HAP-1 (cell line): Measurements from ENCODE around the gene CA9.

Experiments
- DNase-seq, 2 experiments: peaks; one replicate each; pipeline ENCODE4 v3.0.0-alpha.2; 2016 to 2020; ENCODE audit warnings: low spot score in 2 of 2
- H3K27me3 ChIP-seq: fragments of 250-450 bp; sonication (Bioruptor Pico); 2 replicates; pipeline ENCODE4 v1.5.1; 2020; ENCODE audit warnings: low read depth, mild to moderate bottlenecking, moderate library complexity
- H3K36me3 ChIP-seq: fragments of 250-450 bp; sonication (Bioruptor Pico); replicated peaks from 2 replicates; pipeline ENCODE4 v1.5.1; 2020; ENCODE audit warnings: mild to moderate bottlenecking
- H3K4me1 ChIP-seq: fragments of 250-450 bp; sonication (Bioruptor Pico); 2 replicates; pipeline ENCODE4 v1.5.1; 2020; ENCODE audit warnings: mild to moderate bottlenecking
- H3K4me3 ChIP-seq: fragments of 250-450 bp; sonication (Bioruptor Pico); 2 replicates; pipeline ENCODE4 v1.5.1; 2020; ENCODE audit warnings: mild to moderate bottlenecking, moderate library complexity
- H3K9me3 ChIP-seq: fragments of 250-450 bp; sonication (Bioruptor Pico); 2 replicates; pipeline ENCODE4 v1.5.1; 2020; ENCODE audit warnings: mild to moderate bottlenecking, moderate library complexity
- in situ Hi-C: fragments of 300-500 bp; cut with MboI; formaldehyde crosslinking; loops from 3 replicates; pipeline ENCODE4 v1.14.3; 2020; ENCODE audit warnings: low sequenced_read_pairs, inconsistent platforms, mixed read lengths

CA9 gene

DNA sequence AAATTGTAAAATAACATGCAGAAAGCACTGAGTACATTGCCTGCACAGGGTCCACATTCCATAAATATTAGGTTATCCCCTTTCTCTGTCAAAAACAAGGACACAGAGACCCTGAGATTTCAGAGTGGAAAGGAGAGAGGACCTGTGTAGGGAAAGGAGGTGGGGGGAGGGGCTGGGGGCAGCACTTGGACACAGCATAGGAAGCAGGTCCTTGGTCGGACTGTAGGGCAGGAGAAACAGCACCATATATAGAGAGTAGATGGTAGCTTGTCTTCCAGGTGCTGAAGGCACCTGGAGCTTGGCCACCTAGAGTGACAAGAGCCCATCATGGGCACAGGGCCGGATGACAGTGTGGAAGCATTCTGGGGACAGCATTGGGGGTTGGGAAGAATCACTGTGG, 13.6 kb downstream of the CA9 start:
- H3K9me3 ChIP-seq, result no peaks in the 10 kb centered on the region
- in situ Hi-C loops, result no loop called here

DNA sequence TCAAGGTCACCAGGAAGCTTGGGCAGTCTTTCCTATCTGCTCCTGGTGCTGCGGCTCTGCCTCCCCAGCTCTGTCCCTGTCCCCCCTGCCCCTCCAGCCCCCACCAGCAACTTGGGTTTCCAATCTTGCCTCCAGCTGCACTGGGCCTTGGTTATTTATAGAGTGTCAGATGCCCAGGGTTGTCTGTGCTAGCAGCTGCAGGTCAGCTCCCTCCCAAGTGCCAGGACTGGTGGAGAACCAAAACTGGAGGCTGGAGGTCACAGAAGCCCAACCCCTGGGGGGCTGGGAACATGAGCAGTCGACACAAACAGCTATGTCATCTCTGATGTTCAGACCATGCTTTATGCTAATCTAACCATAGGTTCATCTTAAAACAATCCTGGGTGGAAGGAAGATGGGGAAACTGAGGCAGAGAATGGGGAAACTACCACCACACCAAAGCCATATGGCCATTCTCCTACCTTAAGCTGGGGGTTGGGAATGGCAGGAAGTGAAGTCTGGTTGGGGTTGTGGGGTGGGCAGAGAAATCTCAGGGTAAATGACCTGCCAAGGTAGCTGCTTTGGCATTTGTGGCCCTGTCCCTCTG, 14.3 kb downstream of the CA9 start:
- no peak for DNase-seq
- H3K36me3 ChIP-seq, result no peaks in the 10 kb centered on the region; the same call in 1 of the 2 replicates
- in situ Hi-C loops, result no loop called here
- no peak overlapping the region for H3K4me3 ChIP-seq
- no peaks in the 10 kb centered on the region; the same call in 1 of the 2 replicates for H3K4me1 ChIP-seq
- no peaks in the 10 kb centered on the region for H3K9me3 ChIP-seq
- no peaks in the 10 kb centered on the region for H3K27me3 ChIP-seq

More for the DNA sequence above, 13.6 kb downstream of the CA9 start:
- no peaks in the 10 kb centered on the region; the same call in 1 of the 2 replicates for H3K4me1 ChIP-seq
- no peak overlapping the region for H3K4me3 ChIP-seq
- no peaks in the 10 kb centered on the region; the same call in 1 of the 2 replicates for H3K36me3 ChIP-seq
- H3K27me3 ChIP-seq, result no peaks in the 10 kb centered on the region
- DNase-seq, result no peak

DNA sequence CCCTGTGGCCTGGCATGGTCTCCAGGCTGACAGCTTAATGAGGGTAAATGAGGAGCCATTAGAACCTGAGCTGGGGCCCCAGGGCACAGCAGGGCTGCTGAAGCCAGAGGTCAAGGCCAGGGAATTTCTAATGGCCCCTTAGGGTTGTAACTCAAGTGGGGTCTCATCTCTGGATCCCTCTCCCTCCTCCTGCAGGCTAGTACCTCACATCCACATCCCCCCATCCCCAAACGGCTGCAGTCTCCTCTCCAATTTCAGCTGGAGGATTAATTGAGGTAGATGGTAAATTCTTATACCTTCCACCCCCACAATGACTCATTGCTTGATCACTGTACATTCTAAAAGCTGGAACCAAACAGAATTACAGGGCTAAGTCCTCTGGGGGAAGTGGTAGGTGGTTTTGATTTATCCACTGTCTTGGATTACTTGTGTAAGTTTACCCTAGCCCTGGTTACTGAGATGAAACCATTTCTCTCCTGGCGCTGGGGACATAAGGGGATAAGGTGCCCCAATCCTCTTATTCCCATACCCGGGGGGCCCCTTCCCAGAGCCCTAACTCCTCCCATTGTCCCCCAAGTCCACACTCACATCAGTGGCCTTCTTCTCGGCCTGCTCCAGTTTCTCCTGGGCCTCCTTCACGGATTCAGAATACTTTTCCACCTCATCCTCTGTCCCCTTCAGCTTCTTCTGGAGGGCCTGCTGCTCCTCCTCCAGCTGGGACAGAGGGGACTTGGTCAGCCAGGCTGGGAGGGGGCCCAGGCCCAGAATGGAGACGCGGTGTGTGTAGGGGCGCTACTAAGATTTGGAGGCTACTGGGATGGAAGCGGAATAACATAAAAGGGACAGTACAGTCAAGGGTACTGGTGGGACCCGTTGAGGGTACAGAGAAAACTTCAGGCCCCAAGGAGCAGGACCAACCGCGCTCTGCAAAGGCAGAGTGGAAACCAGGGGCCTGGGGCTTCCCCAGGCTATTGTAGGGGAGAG, 15.1 kb downstream of the CA9 start:
- Histone ChIP-seq H3K36me3 (no peaks in the 10 kb centered on the region; the same call in 1 of the 2 replicates), H3K27me3 (no peaks in the 10 kb centered on the region), H3K4me1 (no peaks in the 10 kb centered on the region; the same call in 1 of the 2 replicates), H3K4me3 (no peak overlapping the region), H3K9me3 (no peaks in the 10 kb centered on the region)
- no peak for DNase-seq
- in situ Hi-C loops, result no loop called here

DNA sequence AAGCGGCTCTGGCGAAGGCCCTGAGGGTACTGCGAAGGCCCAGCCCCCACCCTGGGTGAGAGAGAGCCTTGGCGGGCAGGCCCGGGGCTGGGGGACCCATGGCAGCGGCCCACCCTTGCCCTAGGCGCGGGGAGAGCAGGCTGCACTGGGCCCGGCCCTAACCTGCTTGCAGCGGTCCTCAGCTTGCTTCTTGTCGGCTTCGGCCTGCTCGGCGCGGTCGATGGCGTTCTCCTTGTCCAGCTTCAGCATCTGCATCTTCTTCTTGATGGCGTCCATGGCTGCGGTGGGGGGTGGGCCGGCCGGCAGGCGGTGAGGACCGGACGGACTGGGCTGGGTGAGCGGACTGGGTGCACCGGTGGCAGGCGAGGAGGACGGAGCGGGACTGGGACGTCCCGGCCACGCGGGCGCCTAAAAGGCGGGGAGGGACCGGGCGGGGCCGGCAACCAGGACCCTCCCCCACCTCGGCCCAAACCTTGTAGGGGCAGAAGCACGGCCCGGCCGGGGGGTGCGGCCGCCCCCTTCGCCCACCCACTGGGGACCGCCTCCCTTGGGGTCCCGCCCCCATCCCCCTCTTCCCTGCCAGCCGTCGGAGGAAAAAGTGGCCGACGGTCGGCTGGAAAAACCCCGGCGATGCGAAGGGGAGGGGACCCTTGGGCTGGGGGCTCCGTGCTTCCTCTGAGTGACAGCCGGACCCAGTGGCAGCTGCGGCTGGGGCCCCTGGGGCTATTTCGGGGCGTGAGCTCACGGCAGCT, 16.0 kb downstream of the CA9 start, which contains the start of gene TPM2:
TPM2 (minus strand) TSS at position 384 of the 752 bp plus-strand sequence; CDS start at position 276, 108 bp downstream.
- Histone ChIP-seq H3K4me1 (peaks cover under 1% of the 10 kb centered on the region), H3K27me3 (no peaks in the 10 kb centered on the region), H3K9me3 (no peaks in the 10 kb centered on the region), H3K4me3 (peak within 1 kb of the TSS; percentile 64), H3K36me3 (no peaks in the 10 kb centered on the region)
- DNase-seq, result no peak
- in situ Hi-C loops, result no loop called here

DNA sequence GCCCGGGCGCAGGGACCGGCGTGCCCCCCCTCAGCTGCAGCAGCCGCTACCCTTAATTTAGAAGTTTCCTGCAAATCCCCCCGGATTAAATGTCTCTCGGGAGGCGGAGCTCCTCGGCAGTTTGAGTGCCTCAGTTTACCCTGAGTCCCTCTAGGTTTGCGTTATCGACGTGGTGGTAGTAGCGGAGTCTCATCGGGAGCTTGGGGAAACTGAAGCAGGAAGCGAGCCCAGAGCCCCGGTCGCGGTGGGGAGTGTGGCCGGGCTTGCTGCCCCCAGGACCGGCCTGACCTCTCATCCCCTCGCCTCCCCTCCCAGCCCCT, 16.5 kb downstream of the CA9 start:
- H3K4me3 ChIP-seq, result peak overlapping the region; percentile 64
- no peaks in the 10 kb centered on the region for H3K27me3 ChIP-seq
- in situ Hi-C loops, result no loop called here
- H3K9me3 ChIP-seq, result no peaks in the 10 kb centered on the region
- DNase-seq, result no peak
- no peaks in the 10 kb centered on the region for H3K36me3 ChIP-seq
- H3K4me1 ChIP-seq, result peaks cover 6% of the 10 kb centered on the region

DNA sequence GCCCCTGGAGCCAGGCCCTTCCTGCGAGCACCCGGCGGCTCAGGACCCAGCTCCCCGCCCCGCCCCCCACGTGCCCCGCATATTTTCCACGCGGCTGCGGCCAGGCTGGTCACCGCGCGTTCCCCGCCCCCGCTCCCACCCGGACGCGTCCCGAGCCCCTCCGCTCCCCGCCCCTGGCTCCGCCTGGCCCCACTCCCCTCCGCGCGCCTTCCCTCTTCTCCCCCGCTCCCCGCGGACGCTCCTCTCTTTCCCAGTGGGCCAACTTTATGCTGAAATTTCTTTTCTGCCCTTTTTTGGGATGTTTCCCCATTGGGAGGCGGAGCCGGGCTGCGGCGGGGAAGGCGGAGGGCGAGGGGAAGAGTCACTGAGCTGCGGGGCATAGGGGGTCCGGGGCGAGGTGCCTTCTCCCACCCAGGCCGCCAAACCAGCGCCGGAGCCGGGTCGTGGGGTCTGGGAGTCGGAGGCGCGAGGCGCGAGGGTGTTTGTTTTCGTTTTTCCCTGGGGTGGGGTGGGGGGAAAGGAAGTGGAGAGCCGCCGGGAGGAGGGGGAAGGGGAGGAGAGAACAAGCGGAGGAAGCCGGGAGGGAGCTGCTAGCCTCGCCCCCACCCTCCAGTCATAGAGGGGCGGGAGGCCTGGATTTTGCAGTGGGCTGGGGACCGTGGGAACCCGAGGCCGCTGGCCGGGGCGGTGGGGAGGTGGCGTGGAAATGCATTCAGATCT, 17.0 kb downstream of the CA9 start:
- Histone ChIP-seq H3K9me3 (no peaks in the 10 kb centered on the region), H3K36me3 (peaks cover under 1% of the 10 kb centered on the region; the same call in 1 of the 2 replicates), H3K4me3 (peak overlapping the region; percentile 64), H3K27me3 (no peaks in the 10 kb centered on the region), H3K4me1 (peaks cover 6% of the 10 kb centered on the region)
- DNase-seq, result peak; percentile 54 to 80
- in situ Hi-C loops, result no loop called here

DNA sequence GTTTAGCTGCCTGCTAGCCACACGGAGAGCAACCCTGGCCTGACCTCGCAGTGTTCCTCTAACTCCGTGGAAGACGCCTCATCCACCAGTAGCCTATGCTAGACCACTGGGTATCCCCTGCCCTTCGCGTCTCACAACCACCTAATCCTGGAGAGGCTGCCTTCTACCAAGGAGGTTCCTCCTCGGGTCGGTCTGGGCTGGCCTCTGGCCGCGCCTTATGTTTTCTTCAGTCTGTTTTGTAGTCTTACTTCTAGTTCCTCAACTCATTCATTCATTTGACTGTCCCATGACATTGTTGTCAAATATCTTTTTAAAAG, 17.6 kb downstream of the CA9 start:
- Histone ChIP-seq H3K9me3 (no peaks in the 10 kb centered on the region), H3K27me3 (no peaks in the 10 kb centered on the region), H3K4me3 (peak overlapping the region; percentile 64), H3K36me3 (peaks cover 5% of the 10 kb centered on the region), H3K4me1 (peaks cover 6% of the 10 kb centered on the region)
- in situ Hi-C loops, result no loop called here
- no peak for DNase-seq

DNA sequence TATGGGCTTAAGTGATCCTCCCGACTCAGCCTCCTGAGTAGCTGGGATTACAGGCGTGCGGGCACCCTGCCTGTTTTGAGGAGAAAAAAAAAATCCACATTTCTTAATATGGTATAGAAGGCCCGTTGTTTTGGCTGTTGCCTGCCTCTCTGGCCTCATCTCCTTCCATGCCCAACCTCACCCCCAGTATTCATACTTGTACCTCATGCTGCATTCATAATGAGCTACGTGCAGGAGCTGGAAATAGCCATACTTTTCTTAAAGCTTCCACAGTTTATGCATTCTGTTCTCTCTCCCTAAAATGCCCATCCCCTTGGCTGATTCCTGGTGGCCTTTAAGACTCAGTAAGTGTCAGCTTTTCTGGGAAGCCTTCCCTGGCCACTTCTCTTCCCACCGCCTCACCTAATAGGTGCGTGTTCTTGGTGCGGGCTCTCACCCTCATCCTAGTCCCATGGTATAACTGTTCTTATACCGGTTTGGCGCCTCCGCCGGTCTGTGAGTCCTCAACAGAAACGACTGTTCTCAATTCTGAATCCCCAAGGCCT, 18.1 kb downstream of the CA9 start:
- in situ Hi-C loops, result no loop called here
- DNase-seq, result no peak
- Histone ChIP-seq H3K4me3 (no peak overlapping the region; the same call in 1 of the 2 replicates), H3K4me1 (peaks cover 6% of the 10 kb centered on the region), H3K27me3 (no peaks in the 10 kb centered on the region), H3K9me3 (no peaks in the 10 kb centered on the region), H3K36me3 (peaks cover 9% of the 10 kb centered on the region)

DNA sequence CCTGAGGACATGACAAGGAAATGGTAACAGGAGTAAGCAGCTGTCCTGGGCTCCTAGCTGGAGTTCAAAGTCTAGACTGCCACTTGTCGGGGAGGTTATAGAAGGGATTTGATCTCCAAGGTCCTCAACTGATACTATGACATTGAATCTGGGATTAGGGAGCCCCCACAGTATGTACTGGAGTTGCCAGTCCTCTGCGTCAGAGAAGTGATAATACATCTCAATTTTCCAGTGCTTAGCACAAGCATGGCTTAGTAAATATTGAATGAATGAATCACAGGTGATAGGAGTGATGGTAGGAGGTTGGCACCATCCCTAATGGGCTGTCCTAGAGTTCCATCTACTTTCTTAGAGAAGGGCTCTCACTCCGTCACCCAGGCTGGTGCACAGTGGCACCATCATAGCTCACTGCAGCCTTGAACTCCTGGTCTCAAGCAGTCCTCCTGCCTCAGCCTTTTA, 22.2 kb downstream of the CA9 start:
- in situ Hi-C loops, result no loop called here

DNA sequence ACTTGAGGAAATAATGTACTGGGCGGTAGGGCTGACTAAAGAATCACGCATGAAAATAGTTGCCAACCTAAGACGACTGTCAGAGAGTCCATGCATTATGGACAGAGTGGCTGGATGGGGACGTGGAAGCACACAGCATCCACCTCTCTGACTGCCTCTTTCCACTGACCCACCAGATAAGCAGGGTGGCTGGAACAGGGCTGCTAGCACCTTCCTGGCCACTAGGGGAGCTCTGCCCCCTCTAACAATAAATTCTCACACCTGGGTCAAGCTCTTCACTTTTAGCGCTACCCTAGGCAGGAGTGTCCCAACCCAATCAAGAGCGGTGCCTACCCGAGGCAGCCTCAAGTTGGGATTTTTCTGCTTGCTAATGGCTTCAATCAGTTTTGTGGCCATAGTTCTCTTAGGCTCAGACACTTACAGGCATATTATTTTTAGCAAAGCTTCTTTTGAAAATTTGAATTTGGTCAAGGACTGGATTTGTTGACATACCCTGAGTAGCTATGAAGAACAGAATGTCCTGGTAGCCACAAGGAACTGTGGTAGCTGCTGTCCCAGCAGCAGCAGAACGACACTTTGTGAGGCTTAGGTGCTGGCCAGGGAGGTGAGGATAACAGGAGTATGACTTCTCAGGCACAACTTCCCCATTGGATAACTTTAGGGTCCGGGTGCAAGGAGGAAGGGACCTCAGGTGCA, 22.9 kb downstream of the CA9 start:
- in situ Hi-C loops, result no loop called here
- H3K4me3 ChIP-seq, result no peak overlapping the region
- DNase-seq, result peak; percentile 34 to 75
- no peaks in the 10 kb centered on the region for H3K27me3 ChIP-seq
- H3K9me3 ChIP-seq, result no peaks in the 10 kb centered on the region
- peaks cover 6% of the 10 kb centered on the region; the same call in 1 of the 2 replicates for H3K4me1 ChIP-seq
- H3K36me3 ChIP-seq, result peaks cover 58% of the 10 kb centered on the region

More for the DNA sequence above, 22.2 kb downstream of the CA9 start:
- no peak overlapping the region for H3K4me3 ChIP-seq
- no peaks in the 10 kb centered on the region for H3K9me3 ChIP-seq
- no peak for DNase-seq
- H3K27me3 ChIP-seq, result no peaks in the 10 kb centered on the region
- H3K4me1 ChIP-seq, result peaks cover 6% of the 10 kb centered on the region; the same call in 1 of the 2 replicates
- H3K36me3 ChIP-seq, result peaks cover 51% of the 10 kb centered on the region

DNA sequence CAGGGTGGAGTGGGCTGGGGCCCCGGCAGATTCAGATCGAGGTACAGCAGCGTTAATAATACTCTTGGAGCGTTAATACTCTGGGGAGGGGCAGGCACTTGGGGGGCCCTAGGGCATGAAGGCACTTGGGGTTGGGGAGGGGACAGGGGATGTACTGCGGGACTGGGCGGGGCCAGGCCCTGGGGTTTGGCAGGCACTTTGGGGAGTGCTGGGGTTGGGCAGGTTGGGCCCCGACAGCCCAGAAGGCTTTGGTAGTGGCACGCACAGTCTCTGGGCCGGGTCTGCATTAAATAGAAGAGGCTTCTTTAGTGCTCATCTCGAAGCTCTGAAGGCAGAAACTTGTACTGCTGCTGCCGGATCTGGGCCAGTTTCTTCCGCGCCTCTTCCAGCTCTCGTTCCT, 23.8 kb downstream of the CA9 start:
- Histone ChIP-seq H3K36me3 (peaks cover 66% of the 10 kb centered on the region), H3K4me1 (peaks cover 6% of the 10 kb centered on the region; the same call in 1 of the 2 replicates), H3K9me3 (no peaks in the 10 kb centered on the region), H3K27me3 (no peaks in the 10 kb centered on the region), H3K4me3 (no peak overlapping the region)
- no peak for DNase-seq
- in situ Hi-C loops, result no loop called here

DNA sequence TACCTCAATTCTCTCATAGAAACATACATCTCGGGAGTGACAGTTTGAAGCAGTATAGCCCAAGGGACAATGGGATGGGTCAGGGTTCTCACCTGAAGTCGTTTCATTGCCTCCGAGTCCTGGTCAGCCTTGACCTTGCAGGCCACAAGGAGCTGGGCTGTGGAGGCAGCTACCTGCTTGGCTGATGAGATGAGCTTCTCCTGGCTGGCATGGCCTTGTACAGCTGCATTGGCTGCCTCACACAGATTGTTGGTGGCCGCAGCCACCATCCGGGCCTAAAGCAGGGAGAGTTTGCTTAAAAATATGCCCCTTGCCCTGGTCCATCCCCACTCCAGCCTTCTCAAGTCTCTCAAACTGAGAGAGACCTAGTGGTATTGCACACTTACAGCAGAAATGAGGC, 24.5 kb downstream of the CA9 start:
- in situ Hi-C loops, result no loop called here
- Histone ChIP-seq H3K27me3 (no peaks in the 10 kb centered on the region), H3K4me1 (peaks cover 6% of the 10 kb centered on the region; the same call in 1 of the 2 replicates), H3K4me3 (no peak overlapping the region), H3K36me3 (peaks cover 74% of the 10 kb centered on the region), H3K9me3 (no peaks in the 10 kb centered on the region)
- no peak for DNase-seq
